ENCODE data around the gene ARF4. TPM values are rescaled to one million over a fixed set of nuclear protein-coding genes. Genes with fewer than 3 reads are reported as not detected.

Gene ARF4
- total RNA-seq, 1 donor from 2014 or later: 69.6 TPM

Other genes starting within 250 kb of the ARF4 start
- gene DNAH12, start 53.0 kb downstream of the ARF4 start, total RNA-seq: 0.14 TPM in 1 of 2 replicates, not detected in the other
- gene PDE12, start 41.1 kb downstream of the ARF4 start, total RNA-seq: 27.0 and 27.9 TPM in 2 replicates
- 33.4 and 35.6 TPM in 2 replicates for gene DENND6A, start 95.7 kb upstream of the ARF4 start, total RNA-seq
- 51.1 and 53.4 TPM in 2 replicates for gene SLMAP, start 159.0 kb upstream of the ARF4 start, total RNA-seq